ENCODE results near the gene SLC30A2. TPM values are rescaled to one million over a fixed set of nuclear protein-coding genes. Genes with fewer than 3 reads are reported as not detected.

The SLC30A2 gene
- total and polyA plus RNA-seq, 2 experiments from 2014 or later: 1.3 to 1.8 TPM

- Histone ChIP-seq H3K4me1 (ENCODE audit: low read depth) (peaks cover 40% of the 10 kb centered on the region), H3K4me3 (peak within 1 kb of the TSS; percentile 14), H3K36me3 (no peaks in the 10 kb centered on the region), H3K9me3 (ENCODE audit: low read depth) (no peaks in the 10 kb centered on the region), H3K27me3 (no peaks in the 10 kb centered on the region), H3K27ac (peak within 1 kb of the TSS; percentile 97)
- TF ChIP-seq, protein P1, sequence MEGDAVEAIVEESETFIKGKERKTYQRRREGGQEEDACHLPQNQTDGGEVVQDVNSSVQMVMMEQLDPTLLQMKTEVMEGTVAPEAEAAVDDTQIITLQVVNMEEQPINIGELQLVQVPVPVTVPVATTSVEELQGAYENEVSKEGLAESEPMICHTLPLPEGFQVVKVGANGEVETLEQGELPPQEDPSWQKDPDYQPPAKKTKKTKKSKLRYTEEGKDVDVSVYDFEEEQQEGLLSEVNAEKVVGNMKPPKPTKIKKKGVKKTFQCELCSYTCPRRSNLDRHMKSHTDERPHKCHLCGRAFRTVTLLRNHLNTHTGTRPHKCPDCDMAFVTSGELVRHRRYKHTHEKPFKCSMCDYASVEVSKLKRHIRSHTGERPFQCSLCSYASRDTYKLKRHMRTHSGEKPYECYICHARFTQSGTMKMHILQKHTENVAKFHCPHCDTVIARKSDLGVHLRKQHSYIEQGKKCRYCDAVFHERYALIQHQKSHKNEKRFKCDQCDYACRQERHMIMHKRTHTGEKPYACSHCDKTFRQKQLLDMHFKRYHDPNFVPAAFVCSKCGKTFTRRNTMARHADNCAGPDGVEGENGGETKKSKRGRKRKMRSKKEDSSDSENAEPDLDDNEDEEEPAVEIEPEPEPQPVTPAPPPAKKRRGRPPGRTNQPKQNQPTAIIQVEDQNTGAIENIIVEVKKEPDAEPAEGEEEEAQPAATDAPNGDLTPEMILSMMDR (IDR thresholded peaks at IDR 0.05; ENCODE audit: low read depth, low read length): no peak
- peak in 1 of 2 donors; percentile 60 for DNase-seq (ENCODE audit: low read depth in 1 of 2, low spot score in 1 of 2)
These were observed 21.6 kb upstream of the SLC30A2 start, which contains the start of gene TRIM63 for GRCh38 chr1:26067432-26067911. TSS of gene TRIM63 (minus strand) at chr1:26067630. CDS start at chr1:26067494, 136 bp downstream.

DNA sequence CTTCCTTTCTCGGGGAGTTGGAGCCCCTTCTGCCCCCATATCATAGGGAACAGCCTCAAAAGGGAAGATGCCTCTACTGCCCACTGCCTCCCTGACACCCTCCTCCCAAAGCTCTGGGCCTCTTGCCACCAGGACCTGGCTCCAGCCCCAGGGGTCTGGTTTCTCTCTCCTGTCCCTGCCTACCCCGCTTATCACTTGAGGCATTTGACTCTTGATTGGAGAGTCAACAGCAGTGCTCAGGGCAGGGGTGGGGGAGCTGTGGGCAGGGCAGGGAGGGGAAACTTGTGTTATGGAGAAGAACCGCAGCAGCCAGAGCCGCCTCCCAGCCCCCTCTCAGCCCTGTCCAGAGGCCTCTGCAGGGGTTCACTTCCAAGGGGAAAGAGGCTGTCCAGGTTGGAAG, 20.9 kb upstream of the SLC30A2 start:
- DNase-seq (ENCODE audit: low read depth in 1 of 2, low spot score in 1 of 2): peak; percentile 61 to 96
- TF ChIP-seq, protein P1 (IDR thresholded peaks at IDR 0.05; ENCODE audit: low read depth, low read length): no peak
- Histone ChIP-seq H3K4me1 (ENCODE audit: low read depth) (peaks cover 42% of the 10 kb centered on the region), H3K27me3 (no peaks in the 10 kb centered on the region), H3K36me3 (peaks cover 2% of the 10 kb centered on the region), H3K4me3 (peak overlapping the region; percentile 14), H3K9me3 (ENCODE audit: low read depth) (no peaks in the 10 kb centered on the region), H3K27ac (peak overlapping the region; percentile 97)

- TF ChIP-seq, protein P1 (IDR thresholded peaks at IDR 0.05; ENCODE audit: low read depth, low read length): no peak
- Histone ChIP-seq H3K9me3 (ENCODE audit: low read depth) (no peaks in the 10 kb centered on the region), H3K36me3 (peaks cover 7% of the 10 kb centered on the region), H3K4me1 (ENCODE audit: low read depth) (peaks cover 42% of the 10 kb centered on the region), H3K27ac (peak overlapping the region; percentile 97), H3K27me3 (no peaks in the 10 kb centered on the region), H3K4me3 (peak overlapping the region; percentile 14)
- DNase-seq (ENCODE audit: low read depth in 1 of 2, low spot score in 1 of 2): peak in 1 of 2 donors; percentile 21
These were observed 20.2 kb upstream of the SLC30A2 start for GRCh38 chr1:26066160-26066559.

GRCh38 chr1:26064553-26064952, 18.6 kb upstream of the SLC30A2 start:
- H3K27me3 ChIP-seq: no peaks in the 10 kb centered on the region
- H3K4me3 ChIP-seq: no peak overlapping the region
- peaks cover 19% of the 10 kb centered on the region for H3K36me3 ChIP-seq
- H3K9me3 ChIP-seq (ENCODE audit: low read depth): no peaks in the 10 kb centered on the region
- peaks cover 42% of the 10 kb centered on the region for H3K4me1 ChIP-seq (ENCODE audit: low read depth)
- H3K27ac ChIP-seq: no peak overlapping the region
- TF ChIP-seq, protein P1 (IDR thresholded peaks at IDR 0.05; ENCODE audit: low read depth, low read length): no peak
- no peak for DNase-seq (ENCODE audit: low read depth in 1 of 2, low spot score in 1 of 2)

GRCh38 chr1:26060832-26061574, 15.1 kb upstream of the SLC30A2 start:
- H3K27ac ChIP-seq: no peak overlapping the region
- H3K9me3 ChIP-seq (ENCODE audit: low read depth): no peaks in the 10 kb centered on the region
- H3K4me3 ChIP-seq: no peak overlapping the region
- peaks cover 42% of the 10 kb centered on the region for H3K36me3 ChIP-seq
- H3K4me1 ChIP-seq (ENCODE audit: low read depth): peaks cover 17% of the 10 kb centered on the region
- TF ChIP-seq, protein P1 (IDR thresholded peaks at IDR 0.05; ENCODE audit: low read depth, low read length): no peak
- DNase-seq (ENCODE audit: low read depth in 1 of 2, low spot score in 1 of 2): no peak
- no peaks in the 10 kb centered on the region for H3K27me3 ChIP-seq

Measured in cardiac muscle cell (in vitro differentiated cells and primary cell).